NCI-H524 (cell line): Measurements from ENCODE around the gene CKS2.
"Not testable (repeated sequence)": the region's sequence is repeated elsewhere in the genome, so short reads cannot be mapped to it uniquely, and the experiment has no call there.

Source experiments
- DNase-seq, 2 experiments: peaks; one replicate each; lab custom pipeline; 2025; lab: John Stamatoyannopoulos, UW

The CKS2 gene

DNA sequence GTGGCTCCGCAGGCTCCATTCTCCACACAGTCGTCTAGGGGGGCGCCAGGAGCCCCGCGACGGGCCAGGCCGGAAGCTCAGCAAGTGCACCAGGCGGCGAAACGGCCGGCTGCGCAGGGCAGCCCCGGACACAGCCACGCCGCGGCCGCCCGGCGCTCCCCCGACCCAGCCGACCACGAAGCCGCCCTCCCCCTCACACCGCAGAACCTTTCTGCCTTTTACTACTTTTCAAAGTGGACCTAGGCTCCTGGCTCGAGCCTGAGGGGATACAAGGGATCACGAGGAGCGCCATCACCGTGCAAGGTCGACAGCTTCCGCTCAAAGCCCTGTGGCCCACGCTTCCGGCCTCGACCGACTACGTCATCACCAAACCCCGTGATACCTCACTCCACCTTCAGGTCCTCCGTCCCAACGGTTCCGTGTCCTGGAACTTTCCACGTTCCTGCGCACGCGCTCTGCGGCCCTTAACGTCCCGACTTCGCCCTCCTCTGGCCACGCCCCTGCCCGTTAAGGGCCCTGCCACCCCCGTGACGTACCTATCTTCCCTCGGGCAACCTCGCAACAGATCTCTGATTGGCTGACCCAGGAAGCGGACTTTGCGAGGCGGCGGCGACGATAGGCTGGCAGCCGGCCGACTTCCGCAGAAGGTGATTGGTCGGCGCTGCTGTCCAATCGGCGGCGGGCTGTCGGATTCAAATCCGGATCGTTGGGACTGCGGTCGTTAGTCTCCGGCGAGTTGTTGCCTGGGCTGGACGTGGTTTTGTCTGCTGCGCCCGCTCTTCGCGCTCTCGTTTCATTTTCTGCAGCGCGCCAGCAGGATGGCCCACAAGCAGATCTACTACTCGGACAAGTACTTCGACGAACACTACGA is at the start of gene CKS2:
TSS of gene CKS2 (plus strand) at position 721 of the 871 bp plus-strand sequence. CDS start at position 819, 98 bp downstream.
- peak; percentile 91 to 96 for DNase-seq

DNA sequence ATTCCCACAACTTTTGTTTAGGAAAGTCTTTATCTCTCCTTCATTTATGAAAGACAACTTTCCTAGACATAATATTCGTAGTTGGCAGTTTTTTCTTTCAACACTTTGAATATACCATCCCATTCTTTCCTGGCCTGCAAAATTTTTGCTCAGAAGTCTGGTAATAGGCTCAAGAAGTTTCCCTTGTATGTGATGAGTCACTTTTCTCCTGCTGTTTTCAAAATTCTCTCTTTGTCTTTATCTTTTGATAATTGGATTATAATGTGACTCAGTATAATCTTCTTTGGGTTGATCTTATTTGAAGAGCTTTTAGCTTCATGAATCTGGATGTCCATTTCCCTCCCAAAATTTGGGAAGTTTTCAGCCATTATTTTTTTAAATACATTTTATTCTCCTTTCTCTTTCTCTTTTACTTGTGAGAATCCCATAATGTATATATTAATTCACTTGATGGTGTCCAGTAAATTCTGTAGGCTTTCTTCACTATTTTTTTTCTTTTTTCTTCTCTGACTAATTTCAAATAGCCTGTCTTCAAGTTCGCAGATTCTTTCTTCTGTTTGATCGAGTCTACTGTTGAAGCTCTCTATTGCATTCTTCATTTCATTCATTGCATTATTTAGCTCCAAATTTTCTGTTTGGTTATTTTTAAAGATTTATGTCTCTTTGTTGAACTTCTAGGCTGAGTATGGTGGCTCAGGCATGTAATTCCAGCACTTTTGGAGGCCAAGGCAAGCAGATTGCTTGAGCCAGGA is 37.3 kb upstream of the CKS2 start:
- DNase-seq: no peak

DNA sequence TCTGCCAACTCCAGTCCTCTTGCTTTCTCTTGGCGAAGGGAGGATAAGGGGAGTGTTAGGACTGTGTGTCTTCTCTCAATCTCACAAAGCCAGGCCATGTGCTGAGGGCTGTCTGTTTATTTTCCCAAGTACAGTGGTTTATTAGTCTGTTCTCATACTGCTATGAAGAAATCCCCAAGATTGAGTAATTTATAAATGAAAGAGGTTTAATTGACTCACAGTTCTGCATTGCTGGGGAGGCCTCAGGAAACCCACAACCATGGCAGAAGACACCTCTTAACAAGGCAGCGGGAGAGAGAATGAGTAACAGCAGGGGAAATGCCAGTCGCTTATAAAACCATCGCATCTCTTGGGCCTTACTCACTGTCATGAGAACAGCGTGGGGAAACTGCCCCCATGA is 36.2 kb upstream of the CKS2 start:
- DNase-seq: no peak

DNA sequence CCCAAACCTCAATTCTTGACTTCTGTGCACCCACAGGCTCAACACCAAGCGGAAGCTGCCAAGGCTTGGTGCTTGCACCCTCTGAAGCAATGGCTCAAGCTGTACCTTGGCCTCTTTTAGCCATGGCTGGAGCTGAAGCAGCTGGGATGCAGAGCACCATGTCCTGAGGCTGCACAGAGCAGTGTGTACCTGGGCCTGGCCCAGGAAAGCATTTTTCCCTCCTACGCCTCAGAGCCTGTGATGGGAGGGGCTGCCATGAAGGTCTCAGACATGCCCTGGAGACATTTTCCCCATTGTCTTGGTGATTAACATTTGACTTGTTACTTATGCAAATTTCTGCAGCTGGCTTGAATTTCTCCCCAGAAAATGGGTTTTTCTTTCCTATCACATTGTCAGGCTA is 35.0 kb upstream of the CKS2 start:
- not testable (repeated sequence) for DNase-seq

DNA sequence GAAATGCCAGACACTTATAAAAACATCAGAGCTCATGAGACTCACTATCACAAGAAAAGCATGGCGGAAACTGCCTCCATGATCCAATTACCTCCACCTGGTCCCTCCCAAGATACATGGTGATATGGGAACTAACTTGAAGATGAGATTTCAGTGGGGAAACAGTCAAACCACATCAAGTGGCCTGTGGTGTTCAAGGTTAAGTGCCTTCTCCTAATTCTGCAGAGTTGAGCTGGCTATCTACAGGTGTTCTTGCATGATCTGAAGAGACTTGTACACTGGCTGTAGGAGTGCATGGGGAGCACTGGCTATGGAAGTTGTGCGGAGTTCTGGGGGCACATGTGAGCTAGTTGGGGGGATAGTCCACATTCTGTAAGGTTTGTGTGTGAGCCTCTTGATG is 34.0 kb upstream of the CKS2 start:
- no peak for DNase-seq

DNA sequence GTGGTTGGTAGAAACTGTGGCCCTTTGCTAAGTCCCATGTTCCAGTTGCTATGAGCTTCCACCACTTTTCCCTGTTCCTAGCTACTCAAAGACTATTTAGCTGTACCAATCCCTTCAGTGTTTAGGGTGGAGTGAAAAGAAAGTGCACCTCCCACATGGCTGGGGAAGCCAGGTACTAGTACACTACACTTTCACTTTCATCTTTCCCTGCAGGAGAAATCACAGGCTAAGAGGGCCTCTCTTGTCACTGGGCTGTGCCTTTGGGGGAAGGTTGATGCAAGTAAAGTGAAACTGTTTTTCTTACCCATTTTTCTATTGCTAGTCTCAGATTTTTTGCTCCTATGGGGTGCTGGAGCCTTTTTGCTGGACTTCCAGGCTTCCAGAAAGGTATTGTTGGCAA is 33.5 kb upstream of the CKS2 start:
- no peak for DNase-seq

DNA sequence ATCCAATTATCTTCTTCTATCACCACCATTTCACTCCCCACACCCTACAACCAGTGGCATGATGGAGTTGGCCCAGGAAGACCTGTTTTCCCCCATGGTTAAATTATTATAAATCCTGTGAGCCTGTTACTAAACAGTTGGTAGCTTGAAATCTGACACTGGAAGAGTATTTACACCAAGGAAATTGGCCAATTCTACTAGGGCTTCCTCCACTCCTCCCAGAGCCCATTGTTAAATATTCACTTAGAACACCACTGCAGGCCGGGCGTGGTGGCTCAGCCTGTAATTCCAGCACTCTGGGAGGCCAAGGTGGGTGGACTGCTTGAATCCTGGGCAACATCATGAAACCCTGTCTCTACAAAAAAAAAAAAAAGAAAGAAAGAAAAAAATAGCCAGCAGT is 32.4 kb upstream of the CKS2 start:
- no peak for DNase-seq

DNA sequence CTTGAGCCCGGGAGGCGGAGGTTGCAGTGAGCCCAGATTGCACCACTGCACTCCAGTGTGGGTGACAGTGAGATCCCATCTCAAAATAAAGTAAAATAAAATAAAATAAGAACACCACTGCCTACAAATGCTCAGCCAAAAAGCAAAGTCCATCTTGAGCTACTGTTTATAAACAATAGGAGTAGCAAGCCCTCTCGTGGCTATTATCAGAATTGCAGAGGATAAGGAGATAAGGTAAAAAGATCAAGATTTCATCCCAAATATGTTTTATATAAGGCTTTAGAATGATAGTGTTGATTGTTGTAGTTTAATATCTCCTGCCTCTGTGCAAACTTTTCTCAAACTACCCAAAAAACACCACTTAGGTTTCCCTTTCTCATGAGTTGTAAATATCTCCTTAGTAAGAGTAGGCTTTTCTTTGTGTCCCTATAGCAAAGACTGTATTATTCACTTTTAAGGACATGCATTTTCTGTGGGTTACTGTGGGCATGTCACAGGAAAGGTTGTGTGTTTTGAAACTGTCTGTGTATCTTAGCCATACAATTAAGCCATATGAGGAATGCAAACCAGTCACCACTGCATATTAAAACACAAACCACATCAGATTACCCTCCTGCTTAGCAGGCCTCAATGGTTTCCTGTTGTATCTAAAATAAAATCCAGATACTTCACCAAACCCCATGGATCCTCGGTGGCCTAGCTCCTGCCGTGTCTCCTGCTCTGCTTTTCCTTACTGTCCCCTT is 31.8 kb upstream of the CKS2 start:
- peak in 1 of 2 experiments; percentile 18 for DNase-seq

DNA sequence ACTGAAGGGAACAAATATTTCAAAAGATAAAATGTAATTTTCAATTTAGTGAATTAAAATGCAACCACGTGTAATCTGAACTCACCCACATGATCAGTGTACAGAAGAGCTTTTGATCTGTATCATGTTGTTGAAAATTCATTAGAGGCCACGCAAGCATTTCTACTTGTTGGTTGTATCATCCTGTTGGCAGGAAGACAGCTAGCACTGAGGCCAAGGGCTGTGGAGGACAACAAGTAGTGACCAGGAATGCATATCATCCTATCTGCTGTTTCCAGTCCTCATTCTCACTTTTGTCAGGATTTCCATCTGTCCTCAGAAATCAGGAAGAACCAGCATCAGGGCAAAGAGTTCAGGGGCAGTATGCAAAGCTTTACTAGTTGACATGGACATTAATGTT is 29.9 kb upstream of the CKS2 start:
- DNase-seq: no peak

DNA sequence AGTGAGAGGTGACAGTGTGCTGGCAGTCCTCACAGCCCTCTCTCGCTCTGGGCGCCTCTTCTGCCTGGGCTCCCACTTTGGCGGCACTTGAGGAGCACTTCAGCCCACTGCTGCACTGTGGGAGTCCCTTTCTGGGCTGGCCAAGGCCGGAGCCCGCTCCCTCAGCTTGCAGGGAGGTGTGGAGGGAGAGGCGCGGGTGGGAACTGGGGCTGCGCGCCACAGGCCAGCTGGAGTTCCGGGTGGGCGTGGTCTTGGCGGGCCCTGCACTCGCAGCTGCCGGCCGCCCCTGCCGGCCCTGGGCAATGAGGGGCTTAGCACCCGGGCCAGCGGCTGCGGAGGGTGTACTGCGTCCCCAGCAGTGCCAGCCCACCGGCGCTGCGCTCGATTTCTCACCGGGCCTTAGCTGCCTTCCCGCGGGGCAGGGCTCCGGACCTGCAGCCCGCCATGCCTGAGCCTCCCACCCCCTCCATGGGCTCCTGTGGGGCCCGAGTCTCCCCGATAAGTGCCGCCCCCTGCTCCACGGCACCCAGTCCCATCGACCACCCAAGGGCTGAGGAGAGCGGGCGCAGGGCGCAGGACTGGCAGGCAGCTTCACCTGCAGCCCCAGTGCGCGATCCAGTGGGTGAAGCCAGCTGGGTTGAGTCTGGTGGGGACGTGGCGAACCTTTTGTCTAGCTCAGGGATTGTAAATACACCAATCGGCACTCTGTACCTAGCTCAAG is 28.6 kb upstream of the CKS2 start:
- peak in 1 of 2 experiments; percentile 30 for DNase-seq

DNA sequence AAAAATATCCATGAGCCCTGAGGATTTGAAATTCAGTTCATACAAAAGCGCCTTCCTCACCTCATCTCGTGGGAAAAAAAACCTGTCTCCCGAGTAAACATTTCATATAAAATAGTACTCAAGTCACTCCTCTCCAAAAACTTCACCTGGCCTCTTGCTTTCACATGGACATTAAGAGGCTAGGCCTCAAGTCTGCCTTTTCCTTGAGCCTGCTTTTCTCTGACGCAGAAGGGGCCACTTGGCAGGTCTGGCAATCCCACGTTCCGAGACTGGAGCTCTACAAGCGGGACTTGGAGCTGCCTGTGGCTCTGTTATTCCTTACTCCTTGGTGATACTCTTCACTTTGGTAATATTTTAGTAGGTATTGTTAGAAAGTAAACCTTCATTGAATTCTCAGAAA is 26.9 kb upstream of the CKS2 start:
- DNase-seq: no peak

DNA sequence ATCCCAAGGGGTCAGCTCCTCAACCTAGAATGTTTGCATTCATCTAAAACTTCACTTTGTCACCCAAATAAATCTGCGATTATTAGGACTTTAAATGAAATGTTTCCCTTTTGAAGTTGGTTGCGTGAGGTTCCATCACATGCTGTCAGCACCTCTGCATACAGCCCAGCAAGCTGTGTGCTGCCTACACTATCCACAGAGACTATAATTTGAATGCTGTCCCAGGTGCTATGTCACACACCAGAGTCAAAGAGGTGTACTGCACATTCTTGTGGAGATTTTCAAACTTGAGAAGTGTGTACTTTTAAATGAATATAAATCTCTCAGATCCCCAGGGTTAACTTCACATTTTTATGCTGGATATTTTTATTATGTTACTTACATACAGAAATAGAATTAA is 19.3 kb upstream of the CKS2 start:
- DNase-seq: no peak

DNA sequence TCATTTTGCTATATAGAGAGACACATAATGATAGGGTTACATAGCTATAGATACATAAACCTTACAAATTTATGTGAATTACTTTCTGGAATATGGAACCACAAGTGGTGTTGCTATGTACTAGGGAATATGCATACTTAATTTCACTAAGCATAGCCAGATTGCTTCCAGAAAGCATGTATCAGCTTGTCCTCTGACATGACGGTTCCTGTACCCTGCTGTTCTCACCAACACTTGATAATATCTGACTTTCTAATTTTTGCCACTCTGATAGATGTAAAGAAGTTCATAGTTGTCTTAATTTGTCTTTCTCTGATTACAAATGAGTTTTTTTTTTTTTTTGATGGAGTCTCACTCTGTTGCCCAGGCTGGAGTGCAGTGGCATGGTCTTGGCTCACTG is 18.0 kb upstream of the CKS2 start:
- no peak for DNase-seq

DNA sequence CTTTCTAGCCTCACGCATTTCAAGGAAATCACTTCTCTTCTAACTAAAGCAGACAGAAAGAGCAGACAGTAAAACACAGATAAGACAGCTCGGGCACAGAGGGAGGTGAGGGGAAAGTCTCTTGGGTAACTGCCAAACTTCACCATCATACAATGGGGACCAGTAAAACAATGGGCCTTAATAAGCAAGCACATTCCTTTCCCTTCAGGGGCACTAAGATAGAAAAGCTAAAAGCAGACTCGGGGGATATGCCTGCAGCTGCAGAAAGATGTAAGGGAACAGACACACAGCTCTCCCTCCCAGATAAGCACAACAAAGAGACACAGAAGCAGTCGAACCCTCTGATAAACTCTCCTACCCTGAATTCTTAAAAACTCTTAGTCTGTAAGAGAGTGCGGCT is 15.6 kb upstream of the CKS2 start:
- DNase-seq: no peak

DNA sequence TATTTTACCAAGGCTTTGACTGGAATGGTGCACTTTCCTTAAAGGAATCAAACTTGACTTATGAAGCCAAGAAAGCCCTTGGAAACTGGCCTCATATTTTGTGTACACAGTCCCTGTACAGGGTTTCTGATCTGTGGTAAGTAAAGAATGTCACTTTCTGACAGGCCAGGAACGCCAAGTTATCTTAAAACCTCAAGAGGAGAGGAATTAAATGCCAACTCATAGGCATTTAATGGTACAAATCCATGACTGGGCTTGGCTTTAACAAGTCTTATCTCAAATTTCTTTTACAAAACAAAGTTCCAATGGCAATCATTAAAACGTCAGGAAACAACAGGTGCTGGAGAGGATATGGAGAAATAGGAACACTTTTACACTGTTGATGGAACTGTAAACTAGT is 9.0 kb upstream of the CKS2 start:
- DNase-seq: not testable (repeated sequence)

DNA sequence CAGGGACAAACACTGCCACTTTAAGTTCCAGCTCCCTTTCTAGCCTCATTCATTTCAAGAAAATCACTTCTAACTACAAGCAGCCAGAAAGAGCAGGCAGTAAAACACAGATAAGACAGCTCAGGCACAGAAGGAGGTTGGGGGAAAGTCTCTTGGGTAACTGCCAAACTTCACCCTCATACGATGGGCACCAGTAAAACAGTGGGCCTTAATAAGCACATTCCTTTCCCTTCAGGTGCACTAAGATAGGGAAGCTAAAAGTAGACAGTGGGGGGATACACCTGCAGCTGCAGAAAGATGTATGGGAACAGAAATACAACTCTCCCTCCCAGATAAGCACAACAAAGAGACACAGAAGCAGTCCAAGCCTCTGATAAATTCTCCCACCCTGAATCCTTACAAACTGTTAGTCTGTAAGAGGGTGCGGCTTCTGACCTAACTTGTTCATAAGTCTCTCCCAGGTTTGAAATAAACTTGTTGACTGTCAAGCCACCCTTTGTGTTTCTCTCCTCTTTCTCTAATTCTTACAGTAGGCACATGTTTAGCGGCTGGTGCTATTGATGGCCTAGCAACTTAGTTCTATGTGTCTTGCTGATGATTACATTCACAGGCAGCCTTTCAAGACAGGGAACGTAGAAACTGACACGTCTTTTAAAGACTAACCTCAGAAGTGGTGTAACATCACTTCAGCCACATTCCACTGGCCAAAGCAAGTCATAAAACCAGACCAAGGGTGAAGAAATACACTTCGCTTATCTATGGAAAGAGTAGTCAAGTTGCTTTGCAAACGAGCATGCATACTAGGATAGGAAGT is 6.8 kb upstream of the CKS2 start:
- no peak for DNase-seq

DNA sequence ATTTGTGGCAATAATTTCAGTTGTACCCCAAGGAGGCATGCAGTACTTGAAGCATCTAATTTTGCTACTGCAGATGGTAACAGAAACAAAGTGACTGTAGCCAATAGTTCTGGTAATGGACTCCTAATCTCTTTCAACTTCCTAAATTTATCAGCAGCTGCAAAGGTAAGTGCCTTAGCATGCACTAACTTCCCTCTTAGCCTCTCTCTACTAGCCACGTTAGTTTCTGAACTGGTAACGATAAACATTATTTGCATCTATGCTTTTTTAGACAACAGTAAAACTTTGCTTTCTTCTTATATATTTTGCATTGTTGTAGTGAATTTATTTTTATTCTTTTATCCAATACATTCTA is 6.2 kb upstream of the CKS2 start:
- DNase-seq: no peak

DNA sequence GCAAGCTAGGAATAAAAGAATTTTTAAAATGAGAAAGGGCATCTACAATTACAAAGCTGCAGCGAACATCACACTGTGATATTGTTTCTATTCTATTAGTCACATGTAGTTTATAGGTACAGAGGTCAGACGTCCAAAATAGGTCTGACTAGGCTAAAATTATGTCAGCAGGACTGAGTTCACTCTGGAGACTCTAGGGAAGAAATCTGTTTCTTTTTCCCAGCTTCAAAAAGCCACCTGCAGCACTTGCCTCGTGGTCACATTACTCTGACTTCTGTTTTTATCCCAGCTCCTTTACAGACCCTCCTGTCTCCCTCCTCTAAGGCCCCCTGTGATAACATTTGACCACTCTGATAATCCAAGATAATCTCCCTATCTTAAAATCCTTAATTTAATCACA is 5.1 kb upstream of the CKS2 start:
- no peak for DNase-seq

DNA sequence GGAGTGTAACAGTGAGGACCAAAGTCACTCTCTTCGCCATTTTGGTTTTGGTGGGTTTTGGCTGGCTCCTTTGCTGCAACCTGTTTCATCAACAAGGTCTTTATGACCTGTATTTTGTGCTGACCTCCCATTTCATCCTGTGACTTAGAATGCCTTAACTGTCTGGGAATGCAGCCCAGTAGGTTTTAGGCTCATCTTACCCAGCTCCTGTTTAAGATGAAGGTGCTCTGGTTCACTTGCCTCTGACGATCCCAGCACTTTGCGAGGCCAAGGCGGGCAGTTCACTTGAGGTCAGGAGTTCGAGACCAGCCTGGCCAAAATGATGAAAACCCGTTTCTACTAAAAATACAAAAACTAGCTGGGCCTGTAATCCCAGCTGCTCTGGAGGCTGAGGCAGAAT is 1.8 kb upstream of the CKS2 start:
- DNase-seq: no peak

DNA sequence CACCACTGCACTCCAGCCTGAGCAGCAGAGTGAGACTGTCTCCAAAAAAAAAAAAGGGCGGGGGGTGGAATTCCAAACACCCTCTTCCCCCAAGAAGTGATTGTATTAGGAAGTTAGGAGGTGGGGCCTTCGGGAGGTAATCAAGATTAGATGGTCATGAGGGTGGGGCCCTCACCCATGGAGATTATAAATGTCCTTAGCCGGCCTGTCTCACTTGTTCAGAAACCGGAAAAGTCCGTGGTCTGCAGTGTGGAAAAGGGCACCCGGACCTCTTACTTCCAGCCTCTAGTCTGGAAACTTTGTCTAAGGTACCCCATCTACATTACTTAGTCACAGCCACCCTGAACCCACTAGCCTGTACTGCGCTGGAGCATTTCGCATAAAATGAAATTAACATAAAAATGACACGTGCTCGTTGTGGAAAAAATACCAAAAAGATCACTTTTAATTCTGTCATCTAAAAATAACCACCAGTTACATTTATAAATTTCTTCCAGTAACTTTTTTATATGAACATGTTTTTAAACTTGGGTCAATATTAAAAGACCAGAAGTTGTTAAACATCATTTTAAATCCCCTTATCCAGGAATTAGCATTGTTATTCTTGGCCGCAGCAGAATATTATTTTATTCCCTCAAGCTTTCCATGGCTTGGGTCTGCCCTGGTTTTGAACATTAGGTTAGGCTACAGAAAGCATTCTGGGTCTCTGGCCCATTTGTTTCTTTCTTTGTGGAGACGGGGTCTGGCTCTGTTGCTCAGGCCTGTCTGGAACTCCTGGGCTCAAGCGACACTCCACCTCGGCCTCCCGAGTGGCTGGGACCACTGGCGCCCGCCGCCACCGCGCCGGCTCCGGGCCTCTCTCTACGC is 1.2 kb upstream of the CKS2 start:
- DNase-seq: no peak
